Frontal cortex (tissue), 4 donors: ENCODE measurements around the gene MRPL48. TPM values are rescaled to one million over a fixed set of nuclear protein-coding genes. Genes with fewer than 3 reads are reported as not detected.
"Not testable (repeated sequence)": the region's sequence is repeated elsewhere in the genome, so short reads cannot be mapped to it uniquely, and the experiment has no call there.

ENCODE experiments used
- DNase-seq, 2 donors: peaks; one replicate each; pipeline ENCODE4 v3.0.0; 2012; ENCODE audit warnings: low spot score in 2 of 2
- FAIRE-seq: peaks from 2 replicates; lab custom pipeline; 2012; peaks lifted over from hg19 to GRCh38; lab: Jason Lieb, UNC
- total RNA-seq: library from RNA; depleted of rRNA; stranded (reverse); fragments of >200 nt; gene quantifications from one replicate; pipeline ENCODE4 v1.2.3, GENCODE V29; 2014
- donor health status: control.
- donor health status: control.
- donor health status: control.

Gene MRPL48
- total RNA-seq, result 29.8 TPM

DNA sequence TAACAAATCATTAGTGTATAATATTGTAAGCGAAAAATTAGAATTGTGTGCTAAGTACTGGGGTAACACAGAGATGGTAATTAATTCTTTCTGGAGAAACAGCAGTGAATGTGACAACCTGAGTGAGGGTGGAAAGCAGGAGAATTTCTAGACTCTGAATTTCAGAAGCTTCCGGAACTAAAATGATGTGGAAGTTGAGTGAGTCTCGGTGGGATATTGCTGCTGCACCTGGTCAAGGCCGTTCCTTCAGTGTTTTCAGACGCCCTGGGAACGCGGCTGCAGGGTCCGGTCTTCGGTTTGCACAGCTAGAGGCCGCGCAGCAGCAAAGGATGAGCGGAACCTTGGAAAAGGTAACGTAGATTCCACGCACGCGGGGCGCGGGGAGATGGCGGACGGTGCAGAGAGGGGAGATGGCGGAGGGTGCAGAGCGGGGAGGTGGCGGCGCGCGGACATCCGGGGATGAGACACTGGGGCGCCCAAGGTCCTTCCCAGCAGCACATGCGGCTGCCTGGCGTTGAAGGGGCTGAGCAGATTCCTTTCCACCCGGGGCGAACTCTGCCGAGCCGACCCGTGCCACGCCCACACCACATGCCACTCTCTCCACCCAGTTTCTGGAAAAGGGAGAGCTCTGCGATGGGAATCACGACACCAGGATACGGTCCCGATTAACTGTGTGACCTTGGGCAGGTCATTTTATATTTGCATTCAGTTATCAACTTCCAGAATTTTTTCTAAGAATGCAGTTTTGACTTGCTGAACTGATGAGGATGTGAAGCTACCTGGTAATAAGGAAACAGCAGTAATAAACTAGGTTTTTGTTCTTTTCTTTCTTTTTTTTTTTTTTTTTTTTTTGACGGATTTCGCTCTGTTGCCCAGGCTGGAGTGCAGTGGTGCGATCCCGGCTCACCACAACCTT lies at the start of gene MRPL48:
MRPL48 (plus strand) TSS at position 232 of the 916 bp plus-strand sequence; CDS start at position 330, 98 bp downstream.
- peak; percentile 68 to 82 for DNase-seq
- FAIRE-seq, result no peak

DNA sequence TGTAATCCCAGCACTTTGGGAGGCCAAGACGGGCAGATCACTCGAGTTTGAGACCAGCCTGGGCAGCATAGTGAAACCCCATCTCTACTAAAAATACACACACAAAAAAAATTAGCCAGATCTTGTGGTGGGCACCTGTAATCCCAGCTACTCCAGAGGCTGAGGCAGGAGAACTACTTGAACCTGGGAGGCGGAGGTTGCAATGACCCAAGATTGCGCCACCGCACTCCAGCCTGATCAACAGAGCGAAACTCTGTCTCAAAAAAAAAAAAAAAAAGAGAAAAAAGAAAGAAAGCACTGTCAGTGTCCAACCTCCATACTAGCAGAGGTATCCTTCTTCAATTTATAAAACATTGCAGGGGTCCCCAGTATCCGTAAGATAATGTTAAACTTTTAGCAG lies 44.6 kb upstream of the MRPL48 start:
- no peak for DNase-seq
- no peak for FAIRE-seq

- FAIRE-seq, result no peak
- no peak for DNase-seq
Measured at GRCh38 chr11:73746701-73747100, 41.0 kb upstream of the MRPL48 start.

- no peak for FAIRE-seq
- no peak for DNase-seq
Measured at GRCh38 chr11:73747762-73748161, 39.9 kb upstream of the MRPL48 start.

- no peak for FAIRE-seq
- no peak for DNase-seq
Measured at GRCh38 chr11:73748300-73748699, 39.4 kb upstream of the MRPL48 start.

- FAIRE-seq (no peak), DNase-seq (no peak)
Measured at GRCh38 chr11:73749118-73749517, 38.6 kb upstream of the MRPL48 start.

DNA sequence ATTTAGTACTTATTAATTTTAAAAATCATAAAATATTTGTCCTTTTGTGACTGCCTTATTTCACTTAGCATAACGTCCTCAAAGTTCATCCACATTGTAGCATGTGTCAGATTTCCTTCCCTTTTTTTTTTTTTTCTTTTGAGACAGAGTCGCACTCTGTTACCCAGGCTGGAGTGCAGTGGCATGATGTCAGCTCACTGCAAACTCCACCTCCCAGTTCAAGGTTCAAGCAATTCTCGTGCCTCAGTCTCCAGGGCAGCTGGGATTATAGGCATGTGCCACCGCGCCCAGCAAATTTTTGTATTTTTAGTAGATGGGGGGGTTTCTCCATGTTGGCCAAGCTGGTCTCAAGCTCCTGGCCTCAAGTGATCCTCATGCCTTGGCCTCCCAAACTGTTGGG lies 37.4 kb upstream of the MRPL48 start:
- DNase-seq, result no peak
- no peak for FAIRE-seq

DNA sequence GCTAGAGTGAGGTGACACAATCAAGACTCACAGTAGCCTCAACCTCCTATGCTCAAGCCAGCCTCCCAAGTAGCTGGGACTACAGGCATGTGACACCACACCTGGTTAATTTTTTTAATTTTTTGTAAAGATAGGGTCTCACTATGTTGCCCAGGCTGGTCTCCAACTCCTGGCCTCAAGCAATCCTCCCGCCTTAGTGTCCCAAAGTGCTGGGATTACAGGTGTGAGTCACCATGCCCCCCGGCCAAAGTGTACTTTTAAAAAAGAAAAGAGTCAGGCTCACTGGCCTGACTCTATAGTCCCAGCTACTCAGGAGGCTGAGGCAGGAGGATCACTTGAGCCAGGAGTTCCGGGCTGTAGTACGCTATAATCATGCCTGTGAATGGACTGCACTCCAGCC lies 36.8 kb upstream of the MRPL48 start:
- not testable (repeated sequence) for FAIRE-seq, DNase-seq

DNA sequence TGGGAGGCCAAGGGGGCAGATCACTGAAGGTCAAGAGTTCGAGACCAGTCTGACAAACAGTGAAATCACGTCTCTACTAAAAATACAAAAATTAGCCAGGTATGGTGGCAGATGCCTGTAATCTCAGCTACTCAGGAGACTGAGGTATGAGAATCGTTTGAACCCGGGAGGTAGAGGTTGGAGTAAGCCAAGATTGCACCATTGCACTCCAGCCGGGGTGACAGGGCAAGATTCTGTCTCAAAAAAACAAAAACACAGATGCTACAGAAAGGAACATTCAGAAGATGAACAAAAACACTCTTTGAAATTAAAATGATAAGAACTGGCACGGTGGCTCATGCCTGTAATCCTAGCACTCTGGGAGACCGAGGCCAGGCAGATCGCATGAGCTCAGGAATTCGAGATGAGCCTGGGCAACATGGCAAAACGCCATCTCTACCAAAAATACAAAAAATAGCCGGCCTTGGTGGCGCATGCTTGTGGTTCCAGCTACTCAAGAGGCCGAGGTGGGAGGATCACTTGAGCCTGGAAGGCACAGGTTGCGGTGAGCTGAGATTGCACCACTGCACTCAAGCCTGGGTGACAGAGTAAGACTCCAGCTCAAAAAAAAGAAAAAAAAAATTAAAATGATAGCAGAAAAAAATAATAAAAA lies 35.3 kb upstream of the MRPL48 start:
- FAIRE-seq (no peak), DNase-seq (no peak)

GRCh38 chr11:73752903-73753302 lies 34.8 kb upstream of the MRPL48 start:
- DNase-seq (no peak), FAIRE-seq (no peak)

DNA sequence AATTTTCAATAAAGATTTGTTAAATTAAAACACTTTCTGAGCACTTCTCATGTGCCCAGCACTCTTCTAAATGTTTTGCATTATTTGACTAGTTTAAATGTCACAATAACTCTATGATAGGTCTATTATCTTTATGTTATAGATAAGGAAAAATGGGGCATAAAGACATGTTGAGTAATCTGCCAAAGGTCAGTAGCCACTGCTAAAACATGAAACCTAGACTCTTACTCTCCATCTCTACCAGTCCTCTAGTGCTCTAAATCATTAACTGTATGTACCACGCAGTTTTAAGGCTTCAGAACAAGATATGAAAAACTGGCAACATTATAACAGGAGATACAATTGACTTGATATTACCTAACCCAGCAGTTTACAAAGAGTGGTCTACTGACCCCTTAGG lies 33.7 kb upstream of the MRPL48 start:
- FAIRE-seq (no peak), DNase-seq (no peak)

- FAIRE-seq, result no peak
- DNase-seq, result no peak
Measured at GRCh38 chr11:73755670-73756069, 32.0 kb upstream of the MRPL48 start.

GRCh38 chr11:73757598-73757997 lies 30.1 kb upstream of the MRPL48 start:
- FAIRE-seq, result no peak
- DNase-seq, result no peak

GRCh38 chr11:73758451-73758850 lies 29.2 kb upstream of the MRPL48 start:
- no peak for FAIRE-seq

DNA sequence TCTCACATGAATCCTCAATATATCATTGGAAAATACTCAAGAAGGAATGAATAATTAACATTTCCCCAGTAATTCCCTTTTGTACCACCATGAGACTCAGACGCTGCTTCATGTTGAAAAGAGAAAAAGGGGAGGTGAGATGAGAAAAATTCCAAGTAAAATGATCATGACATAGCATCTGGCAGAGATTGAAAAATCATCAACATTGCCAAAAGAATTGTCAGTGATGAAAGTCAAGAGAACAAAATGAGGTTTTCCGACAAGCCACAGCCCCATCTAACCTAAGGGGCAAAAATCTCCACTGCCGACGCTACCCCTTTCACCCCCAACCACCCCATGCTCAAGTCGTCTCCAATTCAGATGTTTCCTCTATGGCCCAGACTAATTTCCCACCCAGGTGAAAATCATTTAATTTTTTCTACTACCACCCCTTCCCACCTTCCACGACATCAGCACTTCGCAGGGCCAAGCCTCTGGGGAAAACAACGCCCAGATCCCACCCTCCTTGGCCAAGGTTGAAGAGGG lies 28.0 kb upstream of the MRPL48 start:
- no peak for FAIRE-seq
- DNase-seq, result no peak

More at GRCh38 chr11:73758451-73758850, 29.2 kb upstream of the MRPL48 start:
- no peak for DNase-seq

- FAIRE-seq (no peak), DNase-seq (peak; percentile 29 to 32)
Measured at GRCh38 chr11:73760135-73760678, 27.5 kb upstream of the MRPL48 start.

DNA sequence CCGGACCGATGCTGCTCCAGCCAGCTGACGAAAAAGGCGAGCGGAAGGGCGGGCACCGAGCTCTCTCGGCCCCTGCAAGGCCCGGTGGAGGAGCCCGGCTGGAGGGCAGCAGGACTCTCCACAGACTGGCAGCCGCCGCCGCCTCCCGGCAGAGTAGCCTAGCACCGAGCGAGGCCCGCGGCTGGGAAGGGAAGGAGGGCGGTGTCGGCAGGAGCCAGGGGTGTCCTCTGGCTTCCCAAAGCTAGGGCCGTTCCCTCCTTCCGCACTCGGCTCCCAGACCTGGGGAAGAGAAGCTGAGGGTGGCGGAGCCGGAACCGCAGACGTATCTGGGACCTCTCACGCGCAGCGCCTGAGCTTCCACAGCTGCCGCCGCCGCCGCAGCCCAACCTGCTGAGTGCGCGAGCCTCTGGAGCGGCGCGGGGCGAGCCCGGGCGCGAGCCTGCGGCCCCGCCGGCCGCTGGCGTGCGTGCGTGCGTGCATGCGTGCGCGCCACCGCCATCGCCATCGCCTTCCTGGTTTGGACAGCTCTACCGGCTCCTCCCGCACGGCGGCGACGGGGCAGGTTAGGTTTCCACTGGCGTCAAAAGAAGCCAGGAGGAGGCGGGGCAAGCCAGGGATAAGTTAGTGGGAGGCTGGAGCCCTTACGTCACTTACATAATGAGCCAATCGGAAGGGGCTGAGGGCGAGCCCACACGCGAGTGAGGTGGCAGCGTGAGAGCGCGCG lies 26.8 kb upstream of the MRPL48 start, which contains the start of gene RAB6A:
RAB6A (minus strand) TSS at position 396 of the 724 bp plus-strand sequence. CDS start 439 bp downstream, outside the sequence.
- peak; percentile 96 to 98 for DNase-seq
- peak; percentile 92 for FAIRE-seq

GRCh38 chr11:73761403-73761945 lies 26.2 kb upstream of the MRPL48 start:
- FAIRE-seq, result no peak

GRCh38 chr11:73762732-73763131 lies 24.9 kb upstream of the MRPL48 start:
- no peak for FAIRE-seq

More at GRCh38 chr11:73761403-73761945, 26.2 kb upstream of the MRPL48 start:
- DNase-seq, result no peak

More at GRCh38 chr11:73762732-73763131, 24.9 kb upstream of the MRPL48 start:
- no peak for DNase-seq
